ENCODE measurements around the gene IFI27. TPM values are rescaled to one million over a fixed set of nuclear protein-coding genes. Genes with fewer than 3 reads are reported as not detected.
"Not testable (repeated sequence)": the region's sequence is repeated elsewhere in the genome, so short reads cannot be mapped to it uniquely, and the experiment has no call there.

IFI27 gene
- polyA plus RNA-seq = 1 to 10 TPM in 1 of 3 donors, not detected in 2; 2.8 TPM

DNA sequence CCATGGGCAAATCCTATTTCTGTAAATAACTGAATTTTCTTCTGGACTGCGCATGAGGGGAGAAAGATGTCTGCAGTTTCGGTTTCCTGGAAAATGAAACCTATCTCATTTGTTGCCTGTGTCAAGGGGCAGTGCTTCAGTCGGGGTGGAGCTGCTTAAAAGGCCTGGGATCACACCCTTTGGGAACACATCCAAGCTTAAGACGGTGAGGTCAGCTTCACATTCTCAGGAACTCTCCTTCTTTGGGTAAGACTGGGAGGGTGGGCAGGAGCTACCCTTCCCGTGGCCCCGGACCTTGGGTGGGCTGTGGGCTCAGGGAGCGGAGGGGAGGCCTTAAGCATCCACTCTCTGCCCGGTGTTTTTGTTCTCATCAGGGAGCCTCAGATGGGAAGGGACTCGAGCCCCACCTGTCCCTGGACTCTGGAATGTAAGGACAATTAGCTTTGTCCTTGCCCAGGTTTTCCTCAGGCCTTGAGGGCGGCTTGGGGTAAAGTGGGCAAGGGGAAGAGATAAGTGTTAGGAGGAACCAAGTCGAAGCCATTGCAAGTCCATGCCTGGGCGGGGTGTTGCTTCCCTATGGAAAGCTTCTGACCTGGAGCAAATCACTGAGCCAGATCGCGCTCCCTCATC is at the start of gene IFI27:
Gene IFI27 (plus strand): TSS at position 185 of the 630 bp plus-strand sequence.
- Mint-ChIP-seq H3K4me1 (no peaks in the 10 kb centered on the region), H3K27me3 (ENCODE audit: low read depth in 3 of 3) (peaks cover 0 to 12% (median 4%) of the 10 kb centered on the region in 3 donors), H3K36me3 (peaks cover 0 to 4% (median 0%) of the 10 kb centered on the region in 3 donors), H3K4me3 (no peak within 1 kb of the TSS), H3K9me3 (no peaks in the 10 kb centered on the region), H3K27ac (no peak within 1 kb of the TSS)
- DNase-seq = no peak

DNA sequence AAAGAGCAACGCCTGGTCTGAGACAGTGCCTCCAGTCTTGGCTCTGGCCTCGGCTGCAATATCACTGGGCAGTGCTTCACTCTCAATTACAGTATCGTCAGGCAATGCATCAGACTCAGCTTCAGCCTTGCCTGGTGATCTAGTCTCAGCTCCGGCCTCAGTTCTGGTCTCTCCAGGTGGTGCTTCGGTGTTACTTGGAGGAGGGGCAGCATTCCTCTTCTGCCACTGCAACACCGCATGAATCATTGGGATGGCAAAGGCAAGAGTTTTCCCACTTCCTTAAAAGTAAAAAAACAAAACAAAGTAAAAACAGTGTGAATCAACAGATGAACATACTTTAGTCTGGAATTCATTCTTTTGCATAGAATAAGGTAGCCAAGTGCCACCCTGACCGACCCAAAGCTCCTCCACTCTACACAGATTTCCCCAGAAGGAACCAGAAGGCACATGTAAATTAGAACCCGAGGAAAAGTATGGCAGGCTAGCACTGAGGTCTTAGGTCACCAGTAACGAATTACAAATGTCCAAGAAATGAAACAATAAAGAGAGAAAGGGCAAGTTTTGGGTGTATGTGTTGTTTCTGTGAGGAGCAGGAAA is 48.1 kb upstream of the IFI27 start:
- no peak for DNase-seq
- no peak overlapping the region for H3K27ac Mint-ChIP-seq
- peaks cover 53 to 77% of the 10 kb centered on the region in 2 donors for H3K4me1 Mint-ChIP-seq
- H3K27me3 Mint-ChIP-seq (ENCODE audit: low read depth in 3 of 3) = peaks cover 0 to 9% (median 4%) of the 10 kb centered on the region in 3 donors
- no peaks in the 10 kb centered on the region for H3K9me3 Mint-ChIP-seq
- H3K4me3 Mint-ChIP-seq = no peak overlapping the region
- H3K36me3 Mint-ChIP-seq = peaks cover 12 to 26% (median 22%) of the 10 kb centered on the region in 3 donors

DNA sequence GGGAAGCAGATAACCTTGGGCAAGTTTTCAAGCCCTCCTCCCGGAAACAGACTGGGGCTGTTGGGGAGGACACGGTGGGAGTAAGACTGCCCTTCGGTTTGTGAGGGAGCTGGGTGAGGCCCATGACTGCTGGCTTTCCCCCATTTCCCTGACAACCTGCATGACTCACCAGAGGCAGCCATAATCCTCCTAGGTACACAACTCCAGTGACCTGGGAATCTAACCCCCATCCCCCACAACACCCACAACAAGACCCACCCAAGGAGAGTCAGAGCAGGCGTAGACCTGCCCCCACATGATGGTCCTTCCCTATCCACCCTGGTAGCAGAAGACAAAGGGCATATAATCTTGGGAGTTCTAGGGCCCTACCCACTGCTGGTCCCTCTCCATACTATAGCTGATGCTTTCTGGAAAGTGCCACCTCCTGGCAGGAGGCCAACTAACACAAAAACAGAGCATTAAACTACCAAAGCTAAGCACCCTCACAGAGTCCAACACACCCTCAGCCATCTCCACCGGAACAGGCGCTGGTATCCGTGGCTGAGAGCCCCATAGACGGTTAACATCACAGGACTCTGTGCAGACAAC is 44.4 kb upstream of the IFI27 start:
- Mint-ChIP-seq H3K36me3 (peaks cover 14 to 22% (median 17%) of the 10 kb centered on the region in 3 donors), H3K27me3 (ENCODE audit: low read depth in 3 of 3) (peaks cover 0 to 6% (median 3%) of the 10 kb centered on the region in 3 donors), H3K4me1 (peaks cover 70 to 90% of the 10 kb centered on the region in 2 donors), H3K9me3 (peaks cover 0 to 2% (median 0%) of the 10 kb centered on the region in 6 donors), H3K27ac (peak overlapping the region in 1 of 6 donors; percentile 27), H3K4me3 (no peak overlapping the region)
- DNase-seq = no peak

DNA sequence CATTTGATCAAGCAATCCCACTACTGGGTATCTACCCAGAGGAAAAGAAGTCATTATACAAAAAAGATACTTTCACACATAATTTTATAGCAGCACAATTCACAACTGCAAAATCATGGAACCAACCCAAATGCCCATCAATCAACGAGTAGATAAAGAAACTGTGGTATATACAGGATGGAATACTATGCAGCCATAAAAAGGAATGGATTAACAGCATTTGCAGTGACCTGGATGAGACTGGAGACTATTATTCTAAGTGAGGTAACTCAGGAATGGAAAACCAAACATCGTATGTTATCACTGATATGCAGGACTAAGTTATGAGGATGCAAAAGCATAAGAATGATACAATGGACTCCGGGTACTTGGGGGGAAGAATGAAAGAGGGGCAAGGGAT is 38.5 kb upstream of the IFI27 start:
- H3K4me3 Mint-ChIP-seq = peak overlapping the region in 2 of 5 donors; percentile 8 to 20
- peaks cover 6 to 16% (median 12%) of the 10 kb centered on the region in 6 donors for H3K9me3 Mint-ChIP-seq
- not testable (repeated sequence) for DNase-seq; H3K27ac Mint-ChIP-seq; H3K27me3 Mint-ChIP-seq (ENCODE audit: low read depth in 3 of 3)
- peaks cover 76 to 90% of the 10 kb centered on the region in 2 donors for H3K4me1 Mint-ChIP-seq
- H3K36me3 Mint-ChIP-seq = peaks cover 26 to 37% (median 37%) of the 10 kb centered on the region in 3 donors

DNA sequence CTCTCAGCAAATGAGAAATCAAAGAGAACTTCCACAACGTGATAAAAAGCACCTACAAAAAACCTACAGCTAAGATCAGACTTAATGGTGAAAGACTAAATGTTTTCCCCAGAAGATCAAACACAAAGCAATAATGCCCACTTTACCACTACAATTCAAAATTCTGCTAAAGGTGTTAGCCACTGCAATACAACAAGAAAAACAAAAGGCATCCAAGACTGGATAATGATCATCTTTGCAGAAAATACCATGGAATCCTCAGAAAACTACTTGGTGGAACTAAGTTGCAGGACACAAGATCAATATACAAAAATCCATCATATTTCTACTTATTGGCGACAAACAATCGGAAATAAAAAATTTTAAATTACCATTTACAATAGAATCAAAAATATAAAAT is 36.0 kb upstream of the IFI27 start:
- Mint-ChIP-seq H3K9me3 (peaks cover 6 to 16% (median 12%) of the 10 kb centered on the region in 6 donors), H3K4me1 (peaks cover 76 to 90% of the 10 kb centered on the region in 2 donors), H3K27ac (peak overlapping the region in 3 of 6 donors; percentile 19 to 65 (median 28)), H3K27me3 (ENCODE audit: low read depth in 3 of 3) (no peaks in the 10 kb centered on the region), H3K4me3 (peak overlapping the region in 3 of 5 donors; percentile 2 to 42 (median 19)), H3K36me3 (peaks cover 43 to 50% (median 48%) of the 10 kb centered on the region in 3 donors)
- no peak for DNase-seq

DNA sequence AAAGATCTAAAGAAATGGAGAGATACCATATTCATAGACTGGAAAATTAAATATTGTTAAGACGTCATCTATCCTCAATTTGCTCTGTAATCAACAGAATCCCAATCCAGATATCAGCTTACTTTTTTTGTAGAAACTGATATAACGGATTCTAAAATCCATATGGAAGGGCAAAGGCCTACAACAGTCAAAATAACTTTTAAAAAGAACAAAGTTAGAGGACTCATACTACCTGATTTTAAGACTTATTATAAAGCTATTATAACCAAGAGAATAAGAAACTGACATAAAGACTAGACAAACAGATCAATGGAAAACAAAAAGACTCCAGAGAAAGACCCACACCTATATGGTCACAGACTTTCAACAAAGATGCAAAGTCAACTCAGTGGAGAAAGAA is 35.5 kb upstream of the IFI27 start:
- Mint-ChIP-seq H3K27me3 (ENCODE audit: low read depth in 3 of 3) (no peaks in the 10 kb centered on the region), H3K27ac (no peak overlapping the region), H3K9me3 (peaks cover 6 to 16% (median 12%) of the 10 kb centered on the region in 6 donors), H3K36me3 (peaks cover 45 to 52% (median 49%) of the 10 kb centered on the region in 3 donors), H3K4me1 (peaks cover 77 to 90% of the 10 kb centered on the region in 2 donors), H3K4me3 (peak overlapping the region; percentile 2 to 65 (median 39))
- DNase-seq = no peak

DNA sequence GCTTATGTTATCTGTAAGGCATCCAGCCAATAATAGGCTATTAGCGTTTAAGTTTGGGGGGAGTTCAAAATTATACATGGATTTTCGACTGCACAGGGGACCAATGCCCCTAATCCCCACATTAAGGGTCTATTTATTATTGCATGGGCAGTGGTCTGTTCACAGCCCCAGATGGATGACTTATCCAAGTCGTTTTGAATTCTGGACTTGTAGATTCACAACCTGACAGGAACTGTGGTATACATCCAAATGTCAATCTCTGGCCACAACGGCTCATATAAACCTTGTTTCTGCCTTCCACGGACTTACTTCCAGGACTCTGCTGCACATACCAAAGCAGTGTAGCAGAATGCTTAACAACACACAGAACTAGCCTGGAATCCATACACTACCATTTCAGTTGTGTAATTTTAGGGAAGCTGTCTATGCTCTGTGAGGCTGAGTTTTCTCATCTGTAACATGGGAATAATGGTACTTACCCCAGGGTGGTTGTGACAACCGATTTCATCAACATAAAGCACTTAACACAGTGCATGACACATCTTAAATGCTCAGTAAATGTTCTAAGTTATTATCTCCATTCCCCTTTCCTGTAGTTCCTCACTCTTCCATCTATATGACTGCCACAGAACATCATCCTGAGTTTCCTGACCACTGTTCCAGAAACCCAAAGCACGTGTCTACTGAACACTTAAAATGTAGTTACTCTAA is 33.3 kb upstream of the IFI27 start:
- peaks cover 6 to 13% (median 11%) of the 10 kb centered on the region in 3 donors for H3K27me3 Mint-ChIP-seq (ENCODE audit: low read depth in 3 of 3)
- H3K27ac Mint-ChIP-seq = peak overlapping the region in 3 of 6 donors; percentile 0 to 49 (median 5)
- H3K4me1 Mint-ChIP-seq = peaks cover 71 to 89% of the 10 kb centered on the region in 2 donors
- DNase-seq = no peak
- peaks cover 36 to 42% (median 42%) of the 10 kb centered on the region in 3 donors for H3K36me3 Mint-ChIP-seq
- H3K4me3 Mint-ChIP-seq = peak overlapping the region; percentile 31 to 99 (median 45)
- peaks cover 6 to 16% (median 12%) of the 10 kb centered on the region in 6 donors for H3K9me3 Mint-ChIP-seq

DNA sequence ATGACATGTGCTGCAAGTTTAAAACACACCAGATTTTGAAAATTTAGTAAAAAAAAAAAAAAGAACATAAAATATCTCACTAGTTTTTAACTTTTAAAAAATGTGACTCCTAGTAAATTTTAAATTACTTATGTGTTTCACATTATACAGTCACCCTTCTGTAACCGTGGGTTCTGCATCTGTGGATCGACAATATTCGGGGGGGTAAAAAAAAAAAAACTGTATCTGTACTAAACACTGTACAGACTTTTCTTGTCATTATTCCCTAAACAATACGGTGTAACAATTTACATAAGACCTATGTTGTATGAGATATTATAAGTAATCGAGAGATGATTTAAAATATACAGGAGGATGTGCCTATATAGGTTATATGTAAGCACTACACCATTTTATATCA is 32.7 kb upstream of the IFI27 start:
- H3K4me3 Mint-ChIP-seq = peak overlapping the region; percentile 74 to 100 (median 98)
- no peak for DNase-seq
- H3K27ac Mint-ChIP-seq = peak overlapping the region in 4 of 6 donors; percentile 2 to 85 (median 48)
- peaks cover 6 to 13% (median 11%) of the 10 kb centered on the region in 3 donors for H3K27me3 Mint-ChIP-seq (ENCODE audit: low read depth in 3 of 3)
- peaks cover 34 to 41% (median 40%) of the 10 kb centered on the region in 3 donors for H3K36me3 Mint-ChIP-seq
- peaks cover 6 to 16% (median 12%) of the 10 kb centered on the region in 6 donors for H3K9me3 Mint-ChIP-seq
- peaks cover 68 to 89% of the 10 kb centered on the region in 2 donors for H3K4me1 Mint-ChIP-seq

DNA sequence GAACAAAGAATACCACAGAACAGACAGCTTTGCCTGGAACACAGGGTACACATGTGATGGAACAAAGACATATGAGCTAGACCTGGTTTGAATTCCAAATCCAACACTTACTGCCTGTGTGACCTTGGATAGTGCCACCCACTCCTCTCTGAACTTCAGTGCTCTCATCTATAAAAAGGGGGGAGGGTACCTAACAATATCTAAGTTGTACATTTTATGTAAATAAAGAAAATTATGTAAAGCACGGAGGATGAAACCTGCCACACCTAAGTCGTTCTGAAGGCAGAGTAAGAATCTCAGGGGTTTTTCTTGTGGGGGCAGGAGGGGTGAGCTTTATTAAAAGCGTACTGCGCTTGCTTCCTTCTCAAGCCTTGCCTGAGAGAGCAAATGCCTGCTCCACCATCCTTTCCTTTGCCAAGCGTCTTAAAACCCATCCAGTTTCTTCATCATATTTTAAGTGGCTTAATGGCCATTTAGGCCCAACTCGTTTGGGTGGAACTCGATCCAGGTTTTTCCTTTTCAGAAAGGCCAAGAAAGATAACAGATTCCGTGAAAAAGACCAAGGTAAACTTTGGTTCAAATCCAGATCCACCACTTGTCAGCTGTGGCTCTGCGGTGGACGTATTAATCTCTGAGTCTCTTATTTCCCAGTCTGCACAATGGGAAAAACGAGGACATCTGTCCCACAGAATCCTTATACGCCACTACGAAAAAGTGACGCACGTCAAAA is 30.5 kb upstream of the IFI27 start:
- peaks cover 6 to 13% (median 11%) of the 10 kb centered on the region in 3 donors for H3K27me3 Mint-ChIP-seq (ENCODE audit: low read depth in 3 of 3)
- peak overlapping the region; percentile 97 to 99 (median 99) for H3K27ac Mint-ChIP-seq
- peak in 1 of 3 donors; percentile 19 for DNase-seq
- peaks cover 60 to 71% of the 10 kb centered on the region in 2 donors for H3K4me1 Mint-ChIP-seq
- peak overlapping the region; percentile 94 to 100 (median 99) for H3K4me3 Mint-ChIP-seq
- peaks cover 0 to 7% (median 3%) of the 10 kb centered on the region in 6 donors for H3K9me3 Mint-ChIP-seq
- H3K36me3 Mint-ChIP-seq = peaks cover 24 to 32% (median 30%) of the 10 kb centered on the region in 3 donors

DNA sequence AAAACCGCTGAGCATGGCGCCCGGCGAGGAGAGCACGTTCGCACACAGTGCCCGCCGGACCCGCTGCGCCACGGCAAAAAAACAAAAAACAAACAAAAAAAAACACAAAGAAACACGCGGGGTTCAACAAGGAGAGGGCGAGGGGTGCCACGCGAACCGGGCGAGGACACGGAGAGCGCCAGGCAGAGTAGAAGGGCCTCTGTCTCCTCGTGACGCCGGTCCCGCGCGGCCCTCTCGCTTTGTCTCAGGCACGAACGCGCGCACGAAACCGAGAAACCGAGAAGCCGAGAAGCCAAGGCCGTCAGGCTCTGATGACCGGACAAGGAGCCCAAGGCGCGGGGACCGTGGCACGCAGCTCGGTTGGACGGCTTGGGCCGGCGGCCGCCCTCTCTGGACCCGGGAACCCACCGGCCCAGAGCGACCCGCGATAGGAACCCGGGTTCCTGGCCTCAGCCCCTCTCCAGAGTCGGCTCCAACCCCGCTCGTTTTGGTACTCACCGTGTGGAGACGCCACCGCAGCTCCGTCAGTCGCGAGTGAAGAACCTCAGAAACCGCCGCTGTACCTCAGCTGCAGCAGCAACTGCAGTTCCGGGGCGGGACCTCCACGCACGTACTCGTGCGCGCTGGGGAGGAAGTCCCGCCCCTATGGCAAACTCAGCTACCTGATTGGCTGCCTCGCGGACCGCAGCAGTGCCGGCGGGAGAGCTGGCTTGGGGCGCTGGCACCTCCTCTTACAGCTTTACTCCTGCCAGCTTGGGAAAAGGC is 29.7 kb upstream of the IFI27 start, which contains the start of the genes DDX24 and IFI27L1:
Gene DDX24 (minus strand): TSS at position 582 of the 765 bp plus-strand sequence. CDS start 1,460 bp downstream, outside the sequence.
Gene IFI27L1 (plus strand): TSS at position 690 of the 765 bp plus-strand sequence. CDS start 15,628 bp downstream, outside the sequence.
- peaks cover 6 to 13% (median 11%) of the 10 kb centered on the region in 3 donors for H3K27me3 Mint-ChIP-seq (ENCODE audit: low read depth in 3 of 3)
- H3K4me1 Mint-ChIP-seq = peaks cover 53 to 64% of the 10 kb centered on the region in 2 donors
- DNase-seq = peak; percentile 97 to 98 (median 97)
- H3K4me3 Mint-ChIP-seq = peak within 1 kb of the TSS; percentile 94 to 100 (median 99)
- H3K9me3 Mint-ChIP-seq = no peaks in the 10 kb centered on the region
- H3K27ac Mint-ChIP-seq = peak within 1 kb of the TSS; percentile 97 to 99 (median 99)
- peaks cover 22 to 32% (median 23%) of the 10 kb centered on the region in 3 donors for H3K36me3 Mint-ChIP-seq

DNA sequence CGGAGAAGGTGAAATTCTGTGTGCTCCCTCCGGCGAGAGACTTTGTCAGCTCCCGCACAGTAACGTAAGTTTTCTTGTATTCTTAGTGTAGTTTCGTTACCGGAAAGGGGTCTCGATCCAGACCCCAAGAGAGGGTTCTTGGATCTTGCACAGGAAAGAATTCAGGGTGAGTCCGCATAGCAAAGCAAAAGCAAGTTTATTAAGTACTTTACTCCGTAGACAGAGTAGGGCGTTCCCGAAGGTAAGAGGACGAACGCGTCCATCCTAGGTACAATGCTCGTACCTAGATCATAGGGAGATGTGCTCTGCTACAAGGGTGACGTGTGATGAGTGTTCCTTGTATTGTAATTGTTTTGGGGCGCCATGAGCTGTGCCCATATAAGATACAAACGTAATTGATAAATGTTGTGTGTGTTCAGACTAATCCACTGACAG is 29.1 kb upstream of the IFI27 start:
- Mint-ChIP-seq H3K27ac (peak overlapping the region; percentile 94 to 99 (median 98)), H3K4me1 (peaks cover 49 to 58% of the 10 kb centered on the region in 2 donors), H3K9me3 (no peaks in the 10 kb centered on the region), H3K27me3 (ENCODE audit: low read depth in 3 of 3) (peaks cover 6 to 13% (median 11%) of the 10 kb centered on the region in 3 donors), H3K4me3 (peak overlapping the region; percentile 94 to 100 (median 99)), H3K36me3 (peaks cover 22 to 37% (median 23%) of the 10 kb centered on the region in 3 donors)
- DNase-seq = no peak

DNA sequence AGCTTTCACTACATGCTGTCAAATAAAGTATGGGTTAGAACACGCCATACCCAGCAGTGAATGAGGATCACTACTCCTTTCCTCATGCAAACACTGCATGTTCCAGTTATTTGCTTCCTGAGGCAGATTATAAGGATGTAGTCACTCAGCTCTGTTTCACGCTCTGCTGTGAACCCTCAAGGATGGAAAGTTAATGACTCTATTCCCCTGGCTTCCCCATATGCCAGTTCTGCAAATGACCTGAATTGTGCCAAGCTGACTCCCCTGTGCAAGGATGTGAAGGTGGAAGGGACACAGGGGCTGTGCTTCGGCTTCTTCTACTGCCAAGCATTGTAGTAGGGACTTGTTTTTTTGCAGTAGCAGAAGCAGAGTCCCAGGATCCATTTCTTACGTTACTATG is 22.6 kb upstream of the IFI27 start:
- H3K27me3 Mint-ChIP-seq (ENCODE audit: low read depth in 3 of 3) = peaks cover 0 to 1% (median 0%) of the 10 kb centered on the region in 3 donors
- no peak overlapping the region for H3K4me3 Mint-ChIP-seq
- peaks cover 0 to 15% (median 0%) of the 10 kb centered on the region in 3 donors for H3K36me3 Mint-ChIP-seq
- no peaks in the 10 kb centered on the region for H3K4me1 Mint-ChIP-seq
- H3K27ac Mint-ChIP-seq = no peak overlapping the region
- H3K9me3 Mint-ChIP-seq = no peaks in the 10 kb centered on the region
- DNase-seq = no peak

Data from immature natural killer cell (primary cell).